ENCODE data around the gene ATP10B.

Gene ATP10B

DNA sequence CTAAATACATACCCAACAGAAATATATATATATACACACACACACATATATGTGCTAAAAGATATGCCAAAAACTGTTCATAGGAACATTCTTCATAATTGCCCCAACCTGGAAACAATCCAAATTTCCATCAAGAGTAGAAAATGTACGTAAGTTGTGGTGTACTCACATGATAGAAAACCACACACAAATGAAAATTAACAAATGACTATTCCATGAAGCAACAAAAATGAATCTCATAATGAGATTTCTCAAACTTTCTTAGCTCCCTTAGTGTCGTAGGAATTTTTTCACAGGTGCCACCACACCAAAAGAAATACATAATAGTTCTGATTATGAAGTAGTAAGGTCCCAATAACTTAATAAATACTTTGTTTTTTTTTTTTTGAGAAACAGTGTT, 7.8 kb downstream of the ATP10B start:
- no peak overlapping the region for H3K4me3 ChIP-seq (ENCODE audit: insufficient read depth in 1 of 2, low read depth in 1 of 2, low read length in 2 of 2)
- WGBS = 91% methylated on average over 1 of the region's 2 CpGs
- no peak overlapping the region for H4K91ac ChIP-seq (ENCODE audit: low read length)
- H3K14ac ChIP-seq (ENCODE audit: low read length in 2 of 2) = no peak overlapping the region
- no peaks in the 10 kb centered on the region for H3K79me1 ChIP-seq (replicated peaks; ENCODE audit: low read length, poor library complexity, severe bottlenecking)
- no peaks in the 10 kb centered on the region for H3K9me3 ChIP-seq (ENCODE audit: control insufficient read depth, low read length)
- H3K4me1 ChIP-seq (ENCODE audit: control insufficient read depth, insufficient read depth, low read depth, low read length) = no peaks in the 10 kb centered on the region
- H4K8ac ChIP-seq (ENCODE audit: low read length) = no peak overlapping the region
- no peak overlapping the region for H3K9ac ChIP-seq (ENCODE audit: low read length)
- H2BK12ac ChIP-seq (ENCODE audit: low read length in 2 of 2) = no peak overlapping the region
- no peak overlapping the region for H3K18ac ChIP-seq (ENCODE audit: low read depth in 1 of 2, low read length in 2 of 2)
- no peak overlapping the region for H3K4ac ChIP-seq (ENCODE audit: low read depth in 1 of 2, low read length in 2 of 2)
- H3K4me2 ChIP-seq (ENCODE audit: low read length, poor library complexity, severe bottlenecking) = no peak overlapping the region
- no peaks in the 10 kb centered on the region for H3K27me3 ChIP-seq (ENCODE audit: control insufficient read depth in 1 of 2, insufficient read depth in 1 of 2, low read length in 2 of 2)
- H2BK15ac ChIP-seq (ENCODE audit: low read depth, poor library complexity, severe bottlenecking) = no peak overlapping the region
- H2BK120ac ChIP-seq (ENCODE audit: low read depth, low read length) = no peak overlapping the region
- no peak overlapping the region for H2AK5ac ChIP-seq (ENCODE audit: low read length, severe bottlenecking)
- no peak overlapping the region for H2BK5ac ChIP-seq (ENCODE audit: low read depth, low read length, poor library complexity, severe bottlenecking)
- H3K23ac ChIP-seq (ENCODE audit: low read length in 2 of 2) = no peak overlapping the region
- DNase-seq = no peak
- H3K36me3 ChIP-seq (ENCODE audit: control insufficient read depth in 1 of 2, insufficient read depth in 2 of 2, low read depth in 1 of 2, low read length in 2 of 2) = no peaks in the 10 kb centered on the region
- no peak overlapping the region for H3K27ac ChIP-seq (ENCODE audit: low read length, poor library complexity, severe bottlenecking)
- H2AFZ ChIP-seq (ENCODE audit: low read depth, low read length) = no peak overlapping the region

DNA sequence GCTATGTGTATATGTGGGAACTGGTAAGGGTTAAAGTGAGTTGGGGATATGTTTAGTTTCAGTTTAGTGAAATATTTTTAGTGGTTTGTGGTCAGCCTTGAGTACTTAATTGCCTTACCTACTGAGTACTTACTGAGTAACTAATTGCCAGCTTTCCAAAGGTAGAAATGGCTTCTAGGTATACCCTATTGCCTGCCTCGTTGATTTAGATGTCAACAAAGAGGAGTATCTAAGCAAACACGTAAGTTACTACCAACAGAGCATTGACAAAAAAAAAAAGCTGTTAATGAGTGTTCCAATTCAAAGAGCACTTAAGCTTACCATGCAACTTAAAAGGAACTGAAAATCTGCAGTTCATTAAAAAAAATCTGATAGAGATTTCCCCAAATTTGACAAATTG, 8.8 kb downstream of the ATP10B start:
- Histone ChIP-seq H3K79me1 (replicated peaks; ENCODE audit: low read length, poor library complexity, severe bottlenecking) (no peaks in the 10 kb centered on the region), H2BK5ac (ENCODE audit: low read depth, low read length, poor library complexity, severe bottlenecking) (no peak overlapping the region), H3K23ac (ENCODE audit: low read length in 2 of 2) (no peak overlapping the region), H3K14ac (ENCODE audit: low read length in 2 of 2) (no peak overlapping the region), H3K18ac (ENCODE audit: low read depth in 1 of 2, low read length in 2 of 2) (no peak overlapping the region), H3K4ac (ENCODE audit: low read depth in 1 of 2, low read length in 2 of 2) (no peak overlapping the region), H2AFZ (ENCODE audit: low read depth, low read length) (no peak overlapping the region), H3K9me3 (ENCODE audit: control insufficient read depth, low read length) (no peaks in the 10 kb centered on the region), H4K91ac (ENCODE audit: low read length) (no peak overlapping the region), H2BK120ac (ENCODE audit: low read depth, low read length) (no peak overlapping the region), H3K4me1 (ENCODE audit: control insufficient read depth, insufficient read depth, low read depth, low read length) (no peaks in the 10 kb centered on the region), H2BK12ac (ENCODE audit: low read length in 2 of 2) (no peak overlapping the region), H4K8ac (ENCODE audit: low read length) (no peak overlapping the region), H3K27me3 (ENCODE audit: control insufficient read depth in 1 of 2, insufficient read depth in 1 of 2, low read length in 2 of 2) (no peaks in the 10 kb centered on the region), H2AK5ac (ENCODE audit: low read length, severe bottlenecking) (no peak overlapping the region), H2BK15ac (ENCODE audit: low read depth, poor library complexity, severe bottlenecking) (no peak overlapping the region), H3K4me3 (ENCODE audit: insufficient read depth in 1 of 2, low read depth in 1 of 2, low read length in 2 of 2) (no peak overlapping the region), H3K9ac (ENCODE audit: low read length) (no peak overlapping the region), H3K27ac (ENCODE audit: low read length, poor library complexity, severe bottlenecking) (no peak overlapping the region), H3K36me3 (ENCODE audit: control insufficient read depth in 1 of 2, insufficient read depth in 2 of 2, low read depth in 1 of 2, low read length in 2 of 2) (no peaks in the 10 kb centered on the region), H3K4me2 (ENCODE audit: low read length, poor library complexity, severe bottlenecking) (no peak overlapping the region)
- no peak for DNase-seq
- 19% methylated on average over 2 of the region's 2 CpGs for WGBS

GRCh38 chr5:160837749-160838593, 14.0 kb downstream of the ATP10B start:
- H2BK12ac ChIP-seq (ENCODE audit: low read length in 2 of 2) = no peak overlapping the region
- no peaks in the 10 kb centered on the region for H3K79me1 ChIP-seq (replicated peaks; ENCODE audit: low read length, poor library complexity, severe bottlenecking)
- no peak overlapping the region for H2BK15ac ChIP-seq (ENCODE audit: low read depth, poor library complexity, severe bottlenecking)
- no peak overlapping the region for H3K4me2 ChIP-seq (ENCODE audit: low read length, poor library complexity, severe bottlenecking)
- H2AFZ ChIP-seq (ENCODE audit: low read depth, low read length) = no peak overlapping the region
- no peaks in the 10 kb centered on the region for H3K36me3 ChIP-seq (ENCODE audit: control insufficient read depth in 1 of 2, insufficient read depth in 2 of 2, low read depth in 1 of 2, low read length in 2 of 2)
- H3K9ac ChIP-seq (ENCODE audit: low read length) = peak overlapping the region; percentile 61
- 100% methylated on average over 1 of the region's 3 CpGs for WGBS
- no peak overlapping the region for H3K4me3 ChIP-seq (ENCODE audit: insufficient read depth in 1 of 2, low read depth in 1 of 2, low read length in 2 of 2)
- H3K9me3 ChIP-seq (ENCODE audit: control insufficient read depth, low read length) = peaks cover 4% of the 10 kb centered on the region
- DNase-seq = no peak
- H4K91ac ChIP-seq (ENCODE audit: low read length) = no peak overlapping the region
- no peak overlapping the region for H2BK5ac ChIP-seq (ENCODE audit: low read depth, low read length, poor library complexity, severe bottlenecking)
- H3K18ac ChIP-seq (ENCODE audit: low read depth in 1 of 2, low read length in 2 of 2) = no peak overlapping the region
- no peaks in the 10 kb centered on the region for H3K4me1 ChIP-seq (ENCODE audit: control insufficient read depth, insufficient read depth, low read depth, low read length)
- H3K27ac ChIP-seq (ENCODE audit: low read length, poor library complexity, severe bottlenecking) = no peak overlapping the region
- H3K14ac ChIP-seq (ENCODE audit: low read length in 2 of 2) = no peak overlapping the region
- H3K23ac ChIP-seq (ENCODE audit: low read length in 2 of 2) = no peak overlapping the region
- no peak overlapping the region for H2AK5ac ChIP-seq (ENCODE audit: low read length, severe bottlenecking)
- no peak overlapping the region for H4K8ac ChIP-seq (ENCODE audit: low read length)
- H3K27me3 ChIP-seq (ENCODE audit: control insufficient read depth in 1 of 2, insufficient read depth in 1 of 2, low read length in 2 of 2) = no peaks in the 10 kb centered on the region
- H2BK120ac ChIP-seq (ENCODE audit: low read depth, low read length) = no peak overlapping the region
- H3K4ac ChIP-seq (ENCODE audit: low read depth in 1 of 2, low read length in 2 of 2) = no peak overlapping the region

DNA sequence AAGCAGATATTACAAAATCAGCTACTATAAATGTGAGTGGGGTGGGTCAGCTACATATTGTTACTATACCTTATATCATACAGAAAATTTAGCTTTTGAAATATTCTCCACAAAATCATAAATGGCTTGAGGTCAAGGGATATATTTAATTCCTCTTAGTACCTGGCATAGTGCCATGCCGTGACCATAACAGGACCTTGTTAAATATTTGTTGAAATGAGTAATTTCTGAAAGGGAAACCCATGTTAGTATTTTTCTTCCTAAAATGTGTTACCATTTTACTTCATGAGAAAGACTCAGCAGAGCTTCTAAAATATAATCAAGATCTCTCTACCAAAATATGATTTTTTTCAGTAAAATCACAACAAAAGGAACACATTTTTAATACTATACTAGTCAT, 14.8 kb downstream of the ATP10B start:
- no peaks in the 10 kb centered on the region for H3K4me1 ChIP-seq (ENCODE audit: control insufficient read depth, insufficient read depth, low read depth, low read length)
- H3K23ac ChIP-seq (ENCODE audit: low read length in 2 of 2) = no peak overlapping the region
- no peak overlapping the region for H4K8ac ChIP-seq (ENCODE audit: low read length)
- no peak overlapping the region for H2BK15ac ChIP-seq (ENCODE audit: low read depth, poor library complexity, severe bottlenecking)
- no peak overlapping the region for H2BK5ac ChIP-seq (ENCODE audit: low read depth, low read length, poor library complexity, severe bottlenecking)
- H2BK120ac ChIP-seq (ENCODE audit: low read depth, low read length) = no peak overlapping the region
- no CpG with 5 or more reads among the region's 1 CpG for WGBS
- no peak overlapping the region for H3K4me2 ChIP-seq (ENCODE audit: low read length, poor library complexity, severe bottlenecking)
- no peak overlapping the region for H2BK12ac ChIP-seq (ENCODE audit: low read length in 2 of 2)
- H3K9ac ChIP-seq (ENCODE audit: low read length) = peak overlapping the region; percentile 61
- H3K4me3 ChIP-seq (ENCODE audit: insufficient read depth in 1 of 2, low read depth in 1 of 2, low read length in 2 of 2) = no peak overlapping the region
- H3K27me3 ChIP-seq (ENCODE audit: control insufficient read depth in 1 of 2, insufficient read depth in 1 of 2, low read length in 2 of 2) = no peaks in the 10 kb centered on the region
- H4K91ac ChIP-seq (ENCODE audit: low read length) = no peak overlapping the region
- no peak overlapping the region for H3K14ac ChIP-seq (ENCODE audit: low read length in 2 of 2)
- H3K36me3 ChIP-seq (ENCODE audit: control insufficient read depth in 1 of 2, insufficient read depth in 2 of 2, low read depth in 1 of 2, low read length in 2 of 2) = no peaks in the 10 kb centered on the region
- H3K4ac ChIP-seq (ENCODE audit: low read depth in 1 of 2, low read length in 2 of 2) = no peak overlapping the region
- no peak for DNase-seq
- no peak overlapping the region for H2AFZ ChIP-seq (ENCODE audit: low read depth, low read length)
- H3K9me3 ChIP-seq (ENCODE audit: control insufficient read depth, low read length) = peaks cover 10% of the 10 kb centered on the region
- H3K79me1 ChIP-seq (replicated peaks; ENCODE audit: low read length, poor library complexity, severe bottlenecking) = no peaks in the 10 kb centered on the region
- H3K27ac ChIP-seq (ENCODE audit: low read length, poor library complexity, severe bottlenecking) = no peak overlapping the region
- no peak overlapping the region for H3K18ac ChIP-seq (ENCODE audit: low read depth in 1 of 2, low read length in 2 of 2)
- H2AK5ac ChIP-seq (ENCODE audit: low read length, severe bottlenecking) = no peak overlapping the region

All from mesenchymal stem cell (in vitro differentiated cells and primary cell).